ENCODE results near the gene PRDM5. TPM values are rescaled to one million over a fixed set of nuclear protein-coding genes. Genes with fewer than 3 reads are reported as not detected.

Gene PRDM5
- total and polyA plus RNA-seq, 9 donors, result 8.1 to 53.8 (median 36.3) TPM

GRCh38 chr4:120847019-120847582 lies 75.4 kb downstream of the PRDM5 start:
- no peak overlapping the region for H3K4me3 ChIP-seq
- no peaks in the 10 kb centered on the region for H3K27me3 ChIP-seq
- TF ChIP-seq CTCF (IDR thresholded peaks at IDR 0.05) (no peak), EP300 (IDR thresholded peaks at IDR 0.05) (no peak), POLR2A (IDR thresholded peaks at IDR 0.05) (no peak)
- H3K4me1 ChIP-seq (ENCODE audit: insufficient read depth), result peaks cover 4% of the 10 kb centered on the region
- no peaks in the 10 kb centered on the region for H3K36me3 ChIP-seq
- no peak for DNase-seq
- H3K9me3 ChIP-seq, result no peaks in the 10 kb centered on the region
- H3K27ac ChIP-seq, result no peak overlapping the region
- 89 to 98% (median 92%) methylated on average over 2 of the region's 2 CpGs for WGBS, 3 donors
- intact Hi-C loops (cut with DNase I), result no loop called here

GRCh38 chr4:120844528-120844921 lies 78.0 kb downstream of the PRDM5 start:
- no peak for DNase-seq
- TF ChIP-seq CTCF (IDR thresholded peaks at IDR 0.05) (no peak), POLR2A (IDR thresholded peaks at IDR 0.05) (no peak), EP300 (IDR thresholded peaks at IDR 0.05) (no peak)
- WGBS, 3 donors, result 48 to 70% (median 48%) methylated on average over 2 of the region's 2 CpGs
- no peaks in the 10 kb centered on the region for H3K9me3 ChIP-seq
- H3K36me3 ChIP-seq, result no peaks in the 10 kb centered on the region
- peaks cover 4% of the 10 kb centered on the region for H3K4me1 ChIP-seq (ENCODE audit: insufficient read depth)
- H3K27me3 ChIP-seq, result no peaks in the 10 kb centered on the region
- no peak overlapping the region for H3K4me3 ChIP-seq
- H3K27ac ChIP-seq, result no peak overlapping the region
- intact Hi-C loops (cut with DNase I), result no loop called here

GRCh38 chr4:120843849-120844527 lies 78.5 kb downstream of the PRDM5 start:
- 70 to 78% (median 77%) methylated on average over 7 of the region's 7 CpGs for WGBS, 3 donors

GRCh38 chr4:120842031-120842430 lies 80.5 kb downstream of the PRDM5 start:
- no peak for DNase-seq
- H3K4me3 ChIP-seq, result no peak overlapping the region
- H3K27ac ChIP-seq, result no peak overlapping the region
- no peaks in the 10 kb centered on the region for H3K9me3 ChIP-seq
- no peak for TF ChIP-seq EP300 (IDR thresholded peaks at IDR 0.05)
- no peak for TF ChIP-seq POLR2A (IDR thresholded peaks at IDR 0.05)
- no peak for TF ChIP-seq CTCF (IDR thresholded peaks at IDR 0.05)
- peaks cover 4% of the 10 kb centered on the region for H3K4me1 ChIP-seq (ENCODE audit: insufficient read depth)
- intact Hi-C loops (cut with DNase I), result no loop called here
- WGBS, 3 donors, result 47 to 71% (median 64%) methylated on average over 3 of the region's 3 CpGs
- H3K27me3 ChIP-seq, result no peaks in the 10 kb centered on the region
- no peaks in the 10 kb centered on the region for H3K36me3 ChIP-seq

More at GRCh38 chr4:120843849-120844527, 78.5 kb downstream of the PRDM5 start:
- H3K4me1 ChIP-seq (ENCODE audit: insufficient read depth), result peaks cover 4% of the 10 kb centered on the region
- no peaks in the 10 kb centered on the region for H3K36me3 ChIP-seq
- DNase-seq, result peak in 4 of 5 donors; percentile 17 to 40 (median 19)
- no peak overlapping the region for H3K27ac ChIP-seq
- H3K9me3 ChIP-seq, result no peaks in the 10 kb centered on the region
- H3K4me3 ChIP-seq, result no peak overlapping the region
- no peak for TF ChIP-seq EP300 (IDR thresholded peaks at IDR 0.05)
- TF ChIP-seq CTCF (IDR thresholded peaks at IDR 0.05), result no peak
- no peak for TF ChIP-seq POLR2A (IDR thresholded peaks at IDR 0.05)
- intact Hi-C loops (cut with DNase I), result no loop called here
- no peaks in the 10 kb centered on the region for H3K27me3 ChIP-seq
